Activated CD8-positive, alpha-beta memory T cell treated with anti-CD3 and anti-CD28 coated beads, Interleukin-2, amount 50 U/mL, for 24 hours (primary cell): ENCODE measurements around the gene CPM.

Source experiments
- DNase-seq: peaks from one replicate; pipeline ENCODE4 v3.0.0-alpha.2; 2020; ENCODE audit errors: extremely low read depth

The CPM gene

DNA sequence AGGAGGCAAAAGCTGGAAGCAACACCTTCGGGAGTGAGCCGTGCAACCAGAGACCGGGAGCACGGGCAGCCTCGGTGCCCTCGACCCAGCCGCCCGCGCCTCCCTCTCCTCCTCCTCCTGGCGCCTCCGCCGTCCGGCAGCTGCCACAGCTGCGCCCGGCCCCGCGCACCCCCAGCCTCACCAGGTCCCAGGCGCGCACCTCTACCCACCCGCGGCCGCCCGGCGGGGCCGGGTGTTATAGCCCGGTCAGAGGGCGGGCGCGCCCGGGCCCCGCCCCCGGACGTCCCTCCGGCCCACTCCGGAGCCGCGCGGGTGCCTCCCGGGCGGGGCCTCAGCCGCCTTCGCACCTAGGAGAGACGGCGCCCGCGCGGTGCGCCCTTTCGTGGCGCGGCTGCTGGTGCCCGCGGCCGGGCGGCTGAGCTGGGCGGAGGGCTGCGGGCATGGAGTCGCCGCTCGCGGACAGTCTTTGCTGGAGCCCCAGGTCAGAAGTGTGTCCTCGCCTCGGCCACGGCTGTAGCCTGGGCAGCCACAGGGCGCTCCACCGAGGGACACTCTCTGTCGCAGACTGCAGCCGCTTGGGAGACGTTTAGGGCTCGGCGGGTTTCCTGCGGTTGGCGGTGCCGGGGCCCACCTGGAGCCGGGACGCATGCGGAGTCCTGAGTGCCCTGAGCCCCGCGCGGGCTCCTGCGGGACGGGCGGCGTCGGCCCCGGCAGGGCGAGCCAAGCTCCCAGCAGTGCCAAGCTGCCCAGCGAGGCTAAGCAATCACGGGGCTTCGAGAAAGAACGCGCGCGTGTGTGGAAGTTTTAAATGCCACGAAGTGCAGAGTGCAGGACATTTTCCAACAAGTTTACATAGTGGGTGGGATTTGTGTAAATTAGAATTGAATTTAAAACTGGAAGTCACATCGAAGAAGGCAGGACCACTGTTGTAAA is at the start of gene CPM:
Gene CPM (minus strand): TSS at position 211 of the 933 bp plus-strand sequence. CDS start 334 bp downstream, outside the sequence.
- DNase-seq, result peak; percentile 19

DNA sequence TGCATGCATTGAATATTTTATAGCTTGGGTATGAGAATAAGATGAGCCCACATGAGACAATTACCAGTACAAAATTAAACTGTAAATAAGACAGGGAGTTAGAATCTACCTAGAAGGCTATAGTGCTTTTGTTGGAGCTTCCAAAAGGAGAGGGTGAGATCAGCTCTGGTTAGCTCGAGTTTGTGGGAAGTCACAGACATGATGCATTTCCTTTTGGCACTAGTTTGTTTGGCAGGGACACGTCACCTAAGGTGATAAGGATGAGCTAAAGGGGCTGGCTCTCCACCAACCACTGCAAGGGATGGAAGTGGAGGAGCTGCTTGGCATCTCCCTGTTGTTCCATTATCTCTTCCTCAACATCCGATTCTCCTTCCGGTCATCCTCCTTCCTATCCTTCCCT is 48.5 kb upstream of the CPM start:
- DNase-seq, result no peak

DNA sequence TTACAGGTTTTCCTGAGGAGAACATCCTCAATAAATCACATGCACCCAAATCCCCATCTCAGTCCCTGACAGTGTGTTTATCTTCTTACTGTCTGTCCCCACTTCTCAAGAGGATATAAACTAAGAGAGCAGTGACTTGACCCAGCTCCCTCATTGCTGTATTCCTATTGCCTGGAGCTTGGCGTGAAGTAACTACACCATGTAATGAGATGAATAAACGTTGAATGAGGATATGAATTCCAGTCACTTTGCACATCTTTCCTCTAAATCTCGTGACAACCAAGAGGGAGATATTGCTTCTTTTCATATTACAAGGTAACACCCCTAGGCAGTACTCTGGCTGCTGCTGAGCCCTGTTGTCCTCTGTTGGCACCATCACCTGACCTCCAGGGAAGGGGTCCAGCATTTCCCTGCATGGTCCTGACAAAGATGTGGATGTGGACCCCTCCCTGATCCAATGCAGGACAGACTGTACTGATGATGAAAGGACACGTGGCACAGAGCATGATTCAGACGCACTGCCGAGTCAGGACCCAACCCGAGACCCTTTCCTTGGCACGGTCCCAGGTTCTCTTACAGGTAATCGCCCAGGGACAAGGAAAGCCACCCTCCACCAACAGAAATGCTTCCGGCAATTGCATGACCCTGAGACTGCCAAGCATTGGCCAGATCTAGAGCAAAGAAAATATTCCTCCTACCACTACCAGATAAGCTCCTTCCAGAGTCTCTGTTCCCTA is 47.7 kb upstream of the CPM start:
- DNase-seq, result no peak

DNA sequence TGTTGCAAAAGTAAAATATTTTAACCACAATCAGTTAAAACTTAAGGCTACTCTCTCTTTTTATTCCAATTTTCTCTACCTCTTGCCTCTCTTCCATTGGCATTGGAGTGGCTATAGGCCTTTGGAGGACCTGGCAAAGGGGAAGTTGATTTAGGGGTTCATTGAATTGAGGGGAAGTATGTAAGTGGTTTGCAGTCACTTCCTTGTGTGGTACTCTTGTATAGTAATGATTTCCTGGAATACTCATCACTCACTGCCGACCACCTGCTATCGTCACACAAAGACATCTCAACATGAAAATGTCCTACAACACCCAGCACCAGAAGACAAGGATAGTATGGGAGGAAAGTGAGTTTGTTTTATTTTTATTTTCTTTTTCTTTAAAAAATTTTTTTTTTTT is 45.7 kb upstream of the CPM start:
- DNase-seq, result no peak

DNA sequence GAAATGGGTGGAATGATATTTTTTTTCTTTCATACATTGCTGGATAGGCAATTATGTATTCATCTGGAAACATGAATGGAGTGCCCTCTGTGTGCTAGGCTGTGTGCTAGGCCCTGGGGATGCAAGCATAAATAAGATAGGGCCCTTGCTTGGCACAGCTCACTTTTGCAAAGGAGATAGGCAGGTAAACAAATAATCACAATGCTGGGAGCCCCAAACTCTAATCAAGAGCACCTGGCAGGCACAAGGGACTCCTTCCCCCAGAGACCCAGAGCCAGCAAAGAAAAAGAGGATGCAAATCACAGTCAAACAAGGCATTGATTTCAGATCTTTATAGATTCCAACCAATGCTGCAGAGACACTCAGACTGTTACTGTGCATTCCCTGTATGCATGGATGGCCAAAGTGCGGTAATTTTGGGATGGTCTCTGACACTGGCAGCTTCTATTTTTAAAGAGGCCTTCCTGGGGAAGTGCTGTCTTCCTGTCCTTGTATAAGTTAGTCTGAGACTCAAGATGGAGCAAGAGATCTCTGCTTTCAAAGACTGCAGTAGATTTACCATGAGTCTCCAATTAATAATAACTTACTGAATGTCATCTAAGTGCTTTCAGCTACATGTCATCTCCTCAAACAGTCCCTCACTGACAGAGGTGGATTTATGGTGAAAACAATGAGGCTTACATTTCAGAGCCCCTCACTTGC is 45.1 kb upstream of the CPM start:
- DNase-seq, result no peak

DNA sequence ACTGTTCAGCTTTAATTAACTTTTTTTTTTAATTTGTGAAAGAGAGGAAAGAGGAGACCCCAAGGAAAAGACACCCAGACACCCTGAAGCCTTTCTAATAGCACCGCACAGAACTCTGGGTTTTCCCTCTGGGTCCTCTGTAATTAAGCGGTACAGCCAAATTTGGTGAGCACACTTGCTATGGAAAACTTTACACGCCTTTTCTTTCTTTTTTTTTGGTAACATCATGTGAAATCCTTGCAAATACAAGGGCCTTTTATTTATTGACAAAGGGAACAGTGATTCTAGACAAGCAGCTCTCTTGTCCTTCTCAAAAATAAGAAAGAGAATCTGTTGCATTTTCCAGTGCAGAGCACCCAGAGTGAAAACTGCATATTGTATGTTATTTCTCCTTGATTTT is 44.4 kb upstream of the CPM start:
- DNase-seq, result no peak

DNA sequence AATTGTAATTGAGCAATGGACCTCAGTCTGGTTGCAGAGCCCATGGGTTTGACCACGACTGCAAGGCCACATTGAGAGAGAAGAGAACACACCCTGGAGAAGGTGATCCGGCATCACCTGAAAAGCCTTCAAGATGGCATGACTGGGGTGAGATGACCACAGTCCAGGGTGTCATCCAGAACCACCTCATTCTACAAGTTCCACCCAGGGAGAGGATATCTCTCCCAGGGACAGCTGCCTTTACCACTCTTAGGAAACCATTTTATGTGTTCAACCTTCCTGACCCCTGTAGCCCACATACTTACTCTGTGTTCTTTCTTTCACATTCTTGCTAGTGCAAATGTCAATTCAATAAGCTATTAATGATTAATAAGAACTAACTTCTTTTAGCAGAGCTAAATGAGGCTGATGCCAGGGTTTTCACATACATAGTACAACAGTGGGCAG is 43.4 kb upstream of the CPM start:
- DNase-seq, result no peak

DNA sequence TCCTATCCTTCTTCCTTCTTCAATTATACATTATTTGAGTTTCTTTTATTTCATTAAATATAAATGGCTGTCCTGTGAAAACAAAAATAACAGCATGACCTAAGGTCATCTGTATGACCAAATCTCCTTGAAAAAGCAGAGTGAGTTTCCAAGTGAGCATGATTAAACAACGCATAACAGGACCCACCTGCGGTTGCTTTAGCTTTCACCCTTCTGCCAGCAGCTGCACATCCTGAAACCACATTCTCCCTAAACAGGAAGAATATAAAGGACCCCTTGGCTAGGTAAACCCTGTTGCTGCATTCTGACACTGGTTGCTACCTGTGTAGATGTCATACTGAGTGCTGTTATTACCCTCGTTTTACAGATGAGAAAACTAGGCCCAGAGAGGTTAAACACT is 42.8 kb upstream of the CPM start:
- no peak for DNase-seq

DNA sequence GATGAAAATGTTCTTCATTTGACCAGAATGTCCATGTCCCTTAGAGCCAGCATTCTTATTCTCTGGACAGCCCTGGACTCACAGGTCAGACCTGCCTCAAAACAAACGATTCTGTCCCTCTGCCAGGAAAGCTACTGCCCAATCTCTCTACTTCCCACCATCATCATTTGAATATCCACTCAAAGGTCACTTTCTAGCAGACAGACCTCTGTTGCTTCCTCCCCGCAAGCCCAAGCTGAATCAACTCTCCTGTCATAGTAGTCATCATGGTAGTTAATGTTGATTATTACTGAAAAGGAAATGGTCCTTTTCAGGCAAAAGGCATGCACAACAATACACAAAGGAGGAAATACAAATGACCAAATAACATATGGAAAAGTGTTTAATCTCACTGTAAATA is 39.6 kb upstream of the CPM start:
- no peak for DNase-seq

DNA sequence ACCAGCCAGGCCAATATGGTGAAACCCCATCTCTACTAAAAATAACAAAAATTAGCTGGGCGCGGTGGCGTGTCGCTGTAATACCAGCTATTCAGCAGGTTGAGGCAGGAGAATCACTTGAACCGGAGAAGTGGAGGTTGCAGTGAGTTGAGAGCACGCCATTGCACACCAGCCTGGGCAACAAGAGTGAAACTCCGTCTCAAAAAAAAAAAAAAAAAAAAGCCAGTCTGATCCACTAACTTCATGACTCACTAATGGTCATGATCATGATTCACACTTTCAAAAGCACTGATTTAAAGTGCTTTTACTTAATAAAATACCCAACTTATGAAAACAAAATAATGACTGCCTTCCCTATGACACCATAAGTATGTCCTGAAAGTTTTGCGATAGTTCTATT is 38.4 kb upstream of the CPM start:
- DNase-seq, result no peak

DNA sequence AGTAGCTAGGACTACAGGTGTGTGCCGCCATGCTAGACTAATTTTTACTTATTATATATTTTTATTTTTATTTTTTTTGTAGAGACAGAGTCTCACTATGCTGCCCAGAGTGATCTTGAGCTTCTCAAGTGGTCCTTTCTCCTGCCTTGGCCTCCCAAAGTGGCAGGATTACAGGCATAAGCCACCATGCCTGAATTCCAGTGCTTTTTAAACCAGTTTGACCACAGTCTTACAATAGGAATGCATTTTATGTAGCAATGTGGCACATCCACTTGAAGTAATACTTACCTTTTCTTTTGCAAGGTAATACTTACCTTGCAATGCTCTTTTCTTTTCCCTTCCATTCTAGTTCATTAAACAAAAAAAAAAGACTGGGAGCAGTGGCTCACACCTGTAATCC is 38.0 kb upstream of the CPM start:
- no peak for DNase-seq

DNA sequence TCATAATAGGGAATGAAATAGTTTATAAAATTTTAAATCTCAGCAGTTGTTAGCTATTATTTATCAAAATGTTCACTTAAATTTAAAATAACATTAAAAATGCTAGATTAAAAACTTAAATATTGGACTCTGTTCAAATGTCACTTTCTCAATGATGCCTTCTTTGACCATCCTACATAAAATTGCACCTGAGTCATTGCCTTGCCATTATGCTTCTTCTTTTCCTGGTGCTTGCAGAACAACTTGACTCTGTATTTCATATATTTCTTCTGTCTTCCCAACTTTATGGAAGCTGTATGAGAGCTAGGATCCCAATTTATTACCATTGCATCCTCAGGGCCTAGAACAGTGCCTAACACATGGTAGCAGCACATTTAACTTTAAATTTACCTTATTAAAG is 37.3 kb upstream of the CPM start:
- no peak for DNase-seq

DNA sequence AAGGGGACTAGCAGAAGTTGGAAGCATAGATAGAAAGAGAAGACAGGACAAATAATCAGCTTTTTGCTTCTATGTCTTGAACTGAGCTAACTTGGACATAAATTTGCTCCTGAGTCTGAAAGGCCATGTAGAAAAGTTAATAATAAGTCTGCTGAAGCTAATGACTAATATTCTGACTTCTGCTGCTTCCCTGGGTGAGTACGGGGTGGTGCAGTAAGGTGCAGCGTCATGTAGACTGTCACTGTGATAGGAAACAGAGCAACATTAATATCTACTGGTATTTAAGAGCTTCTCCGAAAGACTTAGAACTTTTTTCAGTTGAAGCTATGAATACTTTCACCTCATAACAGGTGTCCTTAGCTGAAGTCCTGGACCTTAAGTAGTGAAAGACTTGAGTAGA is 34.1 kb upstream of the CPM start:
- no peak for DNase-seq

DNA sequence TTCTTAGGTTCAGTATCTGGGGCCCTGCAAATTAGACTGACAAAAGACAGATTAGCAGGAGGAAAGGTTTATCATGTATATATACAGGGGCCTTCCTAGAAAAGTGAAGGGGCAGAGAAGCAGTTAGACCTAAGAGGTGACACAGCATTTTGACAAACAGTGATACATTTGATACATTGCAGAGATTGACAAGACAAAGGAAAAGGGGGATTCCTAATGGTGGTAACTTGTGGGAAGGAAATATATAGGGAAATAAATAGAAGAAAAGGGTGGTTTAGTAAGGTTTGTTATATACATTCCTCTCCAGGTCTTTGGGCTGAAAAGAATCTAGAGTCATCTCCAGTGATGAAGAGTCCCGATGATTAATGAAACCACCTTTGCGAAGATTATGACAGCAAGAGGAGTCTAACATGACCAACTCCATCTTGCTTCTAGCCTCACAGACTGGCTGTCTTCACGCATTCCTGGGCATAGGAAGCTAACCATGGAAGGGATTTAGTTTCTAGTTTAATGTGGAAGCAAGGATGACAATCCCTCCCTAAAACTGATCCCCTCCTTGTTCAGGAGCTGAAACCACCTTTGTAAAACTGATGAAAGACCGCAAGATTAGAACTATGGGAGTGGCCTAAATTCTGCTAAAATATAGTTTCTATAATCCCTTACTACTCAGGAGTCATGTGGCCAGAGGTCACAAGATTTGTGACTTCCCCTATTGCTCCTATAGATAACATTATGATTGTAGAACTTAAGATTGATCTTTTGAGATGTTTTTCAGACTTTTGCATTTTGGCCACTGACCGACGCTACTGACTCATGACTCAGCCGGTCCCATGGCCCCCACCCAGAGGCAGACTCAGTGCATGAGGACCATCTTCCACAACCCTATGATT is 31.1 kb upstream of the CPM start:
- no peak for DNase-seq

DNA sequence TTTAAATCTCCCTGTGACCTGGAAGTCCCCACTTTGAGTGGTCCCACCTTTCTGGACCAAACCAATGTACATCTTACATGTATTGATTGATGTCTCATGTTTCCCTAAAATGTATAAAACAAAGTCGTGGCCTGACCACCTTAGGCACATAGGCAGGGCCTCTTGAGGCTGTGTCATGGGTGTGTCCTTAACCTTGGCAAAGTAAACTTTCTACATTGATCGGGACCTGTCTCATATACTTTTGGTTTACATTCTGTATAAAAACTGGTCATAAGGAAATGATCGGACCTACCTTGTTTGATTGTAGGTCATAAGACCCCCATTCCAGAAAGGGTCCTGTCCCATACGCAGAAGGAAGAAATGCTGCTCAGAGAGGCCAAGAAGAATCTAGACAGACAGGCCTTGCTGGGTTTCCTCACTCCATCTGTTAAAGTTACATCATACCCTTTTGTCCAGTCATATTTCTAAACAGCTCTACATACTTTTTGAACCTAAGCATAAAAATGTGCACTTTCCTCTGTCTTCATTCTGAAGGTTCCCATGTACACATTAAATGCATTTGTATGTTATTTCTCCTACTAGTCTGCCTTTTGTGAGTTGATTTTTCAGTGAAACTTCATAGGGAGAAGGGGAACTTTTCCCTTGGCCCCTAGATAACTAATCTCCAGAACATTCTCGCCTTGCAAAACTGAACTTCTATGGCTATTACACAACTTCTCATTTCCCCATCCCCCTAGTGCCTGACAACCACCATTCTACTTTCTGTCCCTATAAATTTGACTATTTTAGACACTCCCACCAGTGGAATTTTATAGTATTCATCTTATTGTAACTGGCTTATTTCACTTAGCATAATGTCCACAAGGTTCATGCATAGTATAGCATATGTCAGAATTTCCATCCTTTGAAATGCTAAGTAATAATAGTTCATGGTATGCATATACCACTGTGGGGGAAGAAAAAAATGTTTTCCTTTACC is 30.2 kb upstream of the CPM start:
- DNase-seq, result no peak

DNA sequence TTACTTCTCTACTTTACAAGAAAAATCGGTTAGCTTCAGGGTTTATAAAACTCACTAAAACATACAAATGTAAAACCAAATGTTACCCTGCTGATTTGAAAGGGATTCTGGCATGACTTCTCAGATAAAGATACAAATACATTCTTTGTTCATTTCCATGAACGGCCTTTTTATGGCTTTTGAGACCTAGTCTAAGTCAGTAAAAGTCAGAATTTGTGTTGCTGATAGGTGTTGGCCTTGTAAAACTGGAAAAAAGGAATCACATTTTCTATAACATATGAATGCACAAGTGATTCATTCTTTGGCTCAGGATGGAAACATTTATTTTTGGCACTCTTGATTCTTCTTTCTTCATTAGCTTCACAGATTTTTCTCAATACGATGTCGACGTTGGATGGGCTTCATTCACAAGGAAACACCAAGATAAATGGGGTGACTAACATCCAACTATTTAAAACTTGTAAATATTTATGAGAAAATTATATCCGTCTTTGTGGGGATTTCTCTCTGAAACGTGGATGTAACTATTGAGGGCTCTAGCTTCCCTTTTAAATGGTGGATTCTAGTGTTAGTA is 27.0 kb upstream of the CPM start:
- no peak for DNase-seq

DNA sequence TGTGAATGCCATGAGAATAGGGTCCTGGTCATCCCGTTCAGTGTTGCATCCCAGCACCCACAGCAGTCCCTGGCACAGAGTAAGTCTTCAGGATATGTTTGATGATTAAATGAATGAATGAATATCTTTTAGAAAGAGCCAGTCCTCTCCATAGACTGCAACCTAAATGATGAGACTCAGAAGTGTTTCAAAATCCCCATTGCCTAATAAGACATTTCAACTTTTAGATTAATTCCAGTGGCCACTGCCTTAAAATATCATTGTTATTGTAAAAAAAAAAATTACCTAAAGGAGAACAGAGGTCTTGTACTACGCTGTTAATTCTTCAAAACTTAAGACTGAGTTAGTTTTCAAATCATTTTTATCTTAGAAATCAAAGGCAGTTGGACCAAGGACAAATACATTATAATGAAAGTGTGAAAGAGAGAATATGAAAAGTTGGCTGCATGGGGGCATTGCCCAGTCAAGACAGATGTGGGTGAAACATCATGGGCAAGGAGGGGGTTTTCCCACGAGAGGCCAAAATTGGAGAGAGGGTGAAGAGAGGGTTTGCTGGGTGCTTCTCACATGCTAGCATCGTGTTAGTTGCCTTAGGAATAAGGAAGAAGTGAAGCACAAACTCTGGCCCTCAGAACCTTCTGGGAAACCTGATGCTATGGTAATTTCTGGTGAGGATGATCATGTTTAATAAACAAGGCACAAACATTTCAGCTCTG is 26.3 kb upstream of the CPM start:
- DNase-seq, result no peak

DNA sequence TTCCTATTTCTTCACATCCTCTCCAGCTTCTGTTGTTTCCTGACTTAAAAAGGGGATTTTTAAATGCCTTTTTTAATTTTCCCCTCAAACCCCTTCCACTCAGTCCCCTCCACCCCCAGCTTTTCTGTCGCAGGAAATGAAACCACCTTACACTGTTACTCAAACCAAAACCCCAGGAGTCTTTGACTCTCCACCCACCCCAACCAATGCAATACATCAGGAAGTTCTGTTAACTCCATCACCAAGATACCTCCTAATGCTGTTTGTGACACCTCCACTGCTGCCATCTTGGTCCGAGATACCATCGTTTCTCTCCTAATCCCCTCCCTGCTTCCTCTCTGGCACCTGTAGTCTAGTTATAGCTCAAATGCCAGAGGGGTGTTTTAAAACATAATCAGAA is 25.4 kb upstream of the CPM start:
- DNase-seq, result peak; percentile 3

DNA sequence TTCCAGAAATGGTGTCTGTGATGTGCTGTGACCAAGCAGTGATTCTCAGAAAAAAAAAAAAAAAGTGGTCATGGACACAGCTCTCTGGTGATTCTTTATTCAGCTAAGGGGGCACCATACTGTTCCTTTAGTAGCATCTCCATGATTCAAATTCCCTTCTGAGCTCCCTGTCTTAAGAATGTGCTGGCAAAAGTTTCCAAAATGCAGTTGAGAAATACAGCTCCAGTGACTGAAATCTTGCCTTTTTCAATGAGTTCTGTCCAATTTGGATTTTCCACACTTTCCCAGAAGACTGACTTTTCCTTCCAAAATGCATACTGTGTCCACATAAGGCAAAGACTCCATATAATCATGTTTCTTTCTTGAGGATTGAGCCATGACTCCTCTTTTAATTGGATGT is 24.3 kb upstream of the CPM start:
- no peak for DNase-seq
